Esophagus muscularis mucosa (tissue), 4 donors: ENCODE results near the gene RTF2. TPM values are rescaled to one million over a fixed set of nuclear protein-coding genes. Genes with fewer than 3 reads are reported as not detected.

Source experiments
- DNase-seq: peaks from one replicate; pipeline ENCODE4 v3.0.0-alpha.2; 2017; ENCODE audit errors: extremely low spot score
- H3K27ac ChIP-seq, 4 donors: fragments of 200-600 bp; sonication (generic); replicated peaks in 1 of 4; 1 replicate in 3 of 4; 2 replicates in 1 of 4; pipeline ENCODE4 v1.5.1; 2016 to 2019; ENCODE audit warnings: mild to moderate bottlenecking in 1 of 4
- H3K27me3 ChIP-seq, 4 donors: fragments of 200-600 bp; sonication (generic); one replicate each; pipeline versions ENCODE4 v1.5.1 to v1.6.0; 2016 to 2019
- H3K36me3 ChIP-seq, 4 donors: fragments of 200-600 bp; sonication (generic); one replicate each; pipeline ENCODE4 v1.5.1; 2016 to 2019
- H3K4me1 ChIP-seq, 4 donors: fragments of 200-600 bp; sonication (generic); one replicate each; pipeline ENCODE4 v1.5.1; 2016 to 2019
- H3K4me3 ChIP-seq, 4 donors: fragments of 200-600 bp; sonication (generic); 1 replicate in 2 of 4; 2 replicates in 2 of 4; pipeline ENCODE4 v1.5.1; 2016 to 2019; ENCODE audit warnings: mild to moderate bottlenecking in 4 of 4, moderate library complexity in 1 of 4
- H3K9me3 ChIP-seq, 4 donors: fragments of 200-600 bp; sonication (generic); 1 replicate in 3 of 4; 2 replicates in 1 of 4; pipeline ENCODE4 v1.5.1; 2016 to 2019
- EP300 ChIP-seq: sonication (generic); formaldehyde crosslinking; IDR thresholded peaks from one replicate; pipeline ENCODE4 v1.6.1; 2017; ENCODE audit warnings: antibody characterized with exemption
- POLR2A ChIP-seq: fragments of 450-650 bp; IDR thresholded peaks from one replicate; pipeline ENCODE4 v1.6.1; 2017; ENCODE audit warnings: antibody characterized with exemption, moderate library complexity, mild to moderate bottlenecking, low read depth
- POLR2AphosphoS5 ChIP-seq, 2 donors: sonication (generic); formaldehyde crosslinking; IDR thresholded peaks; one replicate each; pipeline ENCODE4 v1.6.1; 2017; ENCODE audit warnings: antibody characterized with exemption in 2 of 2
- WGBS: methylation state at CpG from one replicate; pipeline ENCODE4 v1.1.5; 2018; 5-methylcytosine and 5-hydroxymethylcytosine counted together
- intact Hi-C: fragments of 100-400 bp; cut with DNase I; formaldehyde crosslinking; loops from one replicate; pipeline ENCODE4 v1.15.1; 2023
- total RNA-seq, 4 donors: library from RNA; depleted of rRNA; stranded (reverse); fragments of >200 nt; gene quantifications; one replicate each; pipeline versions ENCODE4 v1.1.0 to v1.2.1, GENCODE V29; 2016
- TF ChIP-seq, protein P1 (sequence below), 3 experiments: fragments of 200-600 bp in 2 of 3; fragments of 450-650 bp in 1 of 3; sonication (generic) in 2 of 3; IDR thresholded peaks; one replicate each; pipeline ENCODE4 v1.5.1; 2017 to 2019; ENCODE audit warnings: antibody characterized with exemption in 3 of 3, mild to moderate bottlenecking in 2 of 3, moderate library complexity in 1 of 3

The RTF2 gene
- total RNA-seq, 4 donors from 2014 or later, result 71.0 to 93.3 (median 78.5) TPM

DNA sequence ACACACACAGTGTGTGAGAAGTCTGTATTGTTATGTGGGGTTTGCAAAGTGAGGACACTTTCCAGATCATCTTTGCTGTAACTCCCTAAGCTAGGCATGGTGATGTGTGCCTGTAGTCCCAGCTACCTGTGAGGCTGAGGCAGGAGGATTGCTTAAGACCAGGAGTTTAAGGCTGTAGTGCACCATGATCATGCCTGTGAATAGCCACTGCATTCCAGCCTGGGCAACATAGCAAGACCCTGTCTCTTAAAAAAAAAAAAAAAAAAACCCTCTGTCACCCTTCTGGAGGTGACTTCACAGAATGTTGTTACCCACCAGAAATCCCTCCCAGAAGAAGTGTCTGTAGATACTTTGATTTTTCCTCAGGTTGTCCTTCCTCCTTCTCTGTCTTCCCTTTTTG lies 41.5 kb upstream of the RTF2 start:
- Histone ChIP-seq H3K4me1 (peaks cover 3 to 38% (median 27%) of the 10 kb centered on the region in 4 donors), H3K27ac (no peak overlapping the region), H3K36me3 (no peaks in the 10 kb centered on the region), H3K27me3 (no peaks in the 10 kb centered on the region), H3K4me3 (no peak overlapping the region), H3K9me3 (no peaks in the 10 kb centered on the region)
- TF ChIP-seq POLR2A, result no peak
- no peak for TF ChIP-seq EP300
- no peak for TF ChIP-seq POLR2AphosphoS5 (IDR thresholded peaks at IDR 0.05)
- TF ChIP-seq, protein P1, sequence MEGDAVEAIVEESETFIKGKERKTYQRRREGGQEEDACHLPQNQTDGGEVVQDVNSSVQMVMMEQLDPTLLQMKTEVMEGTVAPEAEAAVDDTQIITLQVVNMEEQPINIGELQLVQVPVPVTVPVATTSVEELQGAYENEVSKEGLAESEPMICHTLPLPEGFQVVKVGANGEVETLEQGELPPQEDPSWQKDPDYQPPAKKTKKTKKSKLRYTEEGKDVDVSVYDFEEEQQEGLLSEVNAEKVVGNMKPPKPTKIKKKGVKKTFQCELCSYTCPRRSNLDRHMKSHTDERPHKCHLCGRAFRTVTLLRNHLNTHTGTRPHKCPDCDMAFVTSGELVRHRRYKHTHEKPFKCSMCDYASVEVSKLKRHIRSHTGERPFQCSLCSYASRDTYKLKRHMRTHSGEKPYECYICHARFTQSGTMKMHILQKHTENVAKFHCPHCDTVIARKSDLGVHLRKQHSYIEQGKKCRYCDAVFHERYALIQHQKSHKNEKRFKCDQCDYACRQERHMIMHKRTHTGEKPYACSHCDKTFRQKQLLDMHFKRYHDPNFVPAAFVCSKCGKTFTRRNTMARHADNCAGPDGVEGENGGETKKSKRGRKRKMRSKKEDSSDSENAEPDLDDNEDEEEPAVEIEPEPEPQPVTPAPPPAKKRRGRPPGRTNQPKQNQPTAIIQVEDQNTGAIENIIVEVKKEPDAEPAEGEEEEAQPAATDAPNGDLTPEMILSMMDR (IDR thresholded peaks at IDR 0.05), result no peak
- no peak for DNase-seq
- intact Hi-C loops, result no loop called here

DNA sequence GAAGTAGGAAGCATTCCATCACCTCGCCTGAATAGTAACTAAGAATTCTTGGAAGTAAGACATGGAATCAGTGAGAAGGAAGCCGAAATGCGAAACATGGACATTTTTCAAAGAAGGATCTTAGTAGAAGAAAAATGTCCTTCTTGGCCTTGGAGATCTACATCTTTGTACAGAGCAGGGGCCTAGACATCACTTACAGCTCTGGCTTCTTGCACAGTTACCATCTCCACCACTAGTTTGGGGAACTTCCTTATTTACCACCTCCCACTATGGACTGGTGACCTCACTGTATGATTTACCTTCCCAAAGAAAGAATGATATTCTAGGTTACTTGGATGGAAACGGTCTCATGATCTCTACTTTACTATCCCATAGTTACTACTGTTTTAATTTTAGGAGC lies 40.6 kb upstream of the RTF2 start:
- Histone ChIP-seq H3K36me3 (no peaks in the 10 kb centered on the region), H3K4me3 (no peak overlapping the region), H3K4me1 (peaks cover 0 to 35% (median 27%) of the 10 kb centered on the region in 4 donors), H3K27ac (peak overlapping the region in 1 of 4 donors; percentile 15), H3K27me3 (no peaks in the 10 kb centered on the region), H3K9me3 (no peaks in the 10 kb centered on the region)
- no peak for DNase-seq
- intact Hi-C loops, result no loop called here
- no peak for TF ChIP-seq EP300
- TF ChIP-seq POLR2A, result no peak
- TF ChIP-seq, protein P1 (IDR thresholded peaks at IDR 0.05), result no peak
- TF ChIP-seq POLR2AphosphoS5 (IDR thresholded peaks at IDR 0.05), result no peak
- WGBS, result 77% methylated on average over 4 of the region's 4 CpGs

DNA sequence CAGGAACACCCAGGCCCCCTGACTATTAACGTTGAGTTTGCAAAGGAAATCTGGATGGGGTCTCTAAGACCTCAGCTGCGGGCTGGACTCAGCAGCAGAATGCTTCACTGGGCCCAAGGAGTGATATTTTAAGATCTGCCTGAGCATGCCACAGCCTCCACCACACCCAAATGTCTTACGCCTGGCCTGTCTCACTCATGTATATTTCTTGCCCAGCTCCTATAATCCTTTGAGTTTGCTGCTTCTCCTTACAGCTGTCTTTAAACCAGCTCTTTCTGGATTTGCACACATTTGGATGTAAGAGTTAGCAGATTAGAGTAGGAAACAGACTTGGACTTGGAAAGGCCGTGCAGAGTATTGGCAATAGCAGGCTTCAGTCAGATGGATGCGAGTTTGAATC lies 40.0 kb upstream of the RTF2 start:
- intact Hi-C loops, result no loop called here

DNA sequence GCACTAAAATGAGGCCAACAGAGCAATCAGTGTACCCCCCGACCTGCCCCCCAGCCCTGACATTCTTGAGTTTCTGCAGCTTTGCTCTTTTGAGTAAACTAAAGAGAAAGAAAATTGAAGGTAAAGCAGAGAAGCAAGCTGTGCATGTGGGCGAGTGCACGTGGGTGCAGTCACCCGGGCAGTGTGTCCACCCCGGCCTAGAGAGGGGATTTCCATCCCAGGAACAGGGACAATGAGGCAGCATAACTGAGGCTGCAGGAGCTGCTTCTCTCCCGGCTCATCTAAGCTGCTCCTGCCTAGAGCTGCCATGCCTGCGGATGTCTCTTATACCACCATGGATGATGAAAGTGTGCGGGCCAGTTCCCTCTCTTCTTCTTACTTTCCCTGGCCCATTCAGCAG lies 39.5 kb upstream of the RTF2 start:
- Histone ChIP-seq H3K4me1 (peaks cover 6 to 44% (median 37%) of the 10 kb centered on the region in 4 donors), H3K9me3 (no peaks in the 10 kb centered on the region), H3K4me3 (no peak overlapping the region), H3K36me3 (no peaks in the 10 kb centered on the region), H3K27ac (peak overlapping the region in 3 of 4 donors; percentile 6 to 46 (median 14)), H3K27me3 (no peaks in the 10 kb centered on the region)
- intact Hi-C loops, result no loop called here
- 58% methylated on average over 8 of the region's 8 CpGs for WGBS
- DNase-seq, result no peak
- TF ChIP-seq, protein P1 (IDR thresholded peaks at IDR 0.05), result no peak
- TF ChIP-seq POLR2AphosphoS5 (IDR thresholded peaks at IDR 0.05) (no peak), EP300 (no peak), POLR2A (no peak)

More for the DNA sequence above, 40.0 kb upstream of the RTF2 start:
- Histone ChIP-seq H3K27ac (no peak overlapping the region), H3K9me3 (no peaks in the 10 kb centered on the region), H3K4me1 (peaks cover 5 to 39% (median 32%) of the 10 kb centered on the region in 4 donors), H3K36me3 (no peaks in the 10 kb centered on the region), H3K4me3 (no peak overlapping the region), H3K27me3 (no peaks in the 10 kb centered on the region)
- DNase-seq, result no peak
- WGBS, result 74% methylated on average over 5 of the region's 5 CpGs
- TF ChIP-seq EP300, result no peak
- TF ChIP-seq, protein P1 (IDR thresholded peaks at IDR 0.05), result no peak
- TF ChIP-seq POLR2A, result no peak
- TF ChIP-seq POLR2AphosphoS5 (IDR thresholded peaks at IDR 0.05), result no peak

DNA sequence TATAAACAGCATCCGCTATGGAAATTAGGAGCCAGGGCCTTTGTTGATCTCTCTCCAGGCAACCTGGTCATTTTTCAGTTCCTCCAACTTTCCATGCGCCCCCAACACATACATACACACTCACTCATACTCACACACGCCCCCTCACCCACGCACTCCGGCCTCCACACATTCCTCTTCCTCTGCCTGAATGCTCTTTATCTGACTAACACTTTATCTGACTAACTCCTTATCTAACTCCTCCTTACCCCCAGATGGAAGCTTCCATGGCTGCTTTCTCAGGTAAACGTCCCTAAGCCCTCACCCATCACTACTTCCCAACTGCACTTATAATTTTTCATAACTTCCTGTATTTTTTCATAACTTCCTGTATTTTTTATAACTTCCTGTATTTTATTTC lies 38.9 kb upstream of the RTF2 start:
- intact Hi-C loops, result no loop called here
- TF ChIP-seq, protein P1 (IDR thresholded peaks at IDR 0.05), result no peak
- TF ChIP-seq EP300 (no peak), POLR2AphosphoS5 (IDR thresholded peaks at IDR 0.05) (no peak)
- H3K27ac ChIP-seq, result peak overlapping the region; percentile 6 to 46 (median 18)

More for the DNA sequence above, 38.9 kb upstream of the RTF2 start:
- no peaks in the 10 kb centered on the region for H3K36me3 ChIP-seq
- H3K4me3 ChIP-seq, result no peak overlapping the region
- WGBS, result 50% methylated on average over 6 of the region's 6 CpGs
- no peaks in the 10 kb centered on the region for H3K27me3 ChIP-seq
- no peaks in the 10 kb centered on the region for H3K9me3 ChIP-seq
- peaks cover 6 to 50% (median 41%) of the 10 kb centered on the region in 4 donors for H3K4me1 ChIP-seq
- no peak for DNase-seq
